ENCODE results near the gene CSN1S1. TPM values are rescaled to one million over a fixed set of nuclear protein-coding genes. Genes with fewer than 3 reads are reported as not detected.

The CSN1S1 gene
- polyA plus RNA-seq, 3 donors = not detected

GRCh38 chr4:69894186-69894585 is 36.7 kb upstream of the CSN1S1 start:
- intact Hi-C loops (cut with micrococcal nuclease) = no loop called here
- no peaks in the 10 kb centered on the region for H3K36me3 Mint-ChIP-seq
- H3K4me1 ChIP-seq (ENCODE audit: control insufficient read depth in 1 of 2, insufficient read depth in 2 of 2, low read length in 2 of 2) = no peaks in the 10 kb centered on the region
- no peaks in the 10 kb centered on the region for H3K79me2 ChIP-seq (ENCODE audit: insufficient read depth, low read length)
- H3K9me3 ChIP-seq (replicated peaks in 1 of 2; ENCODE audit: control insufficient read depth in 1 of 2, insufficient read depth in 1 of 2, low read length in 2 of 2) = no peaks in the 10 kb centered on the region
- WGBS (ENCODE audit: insufficient coverage) = no CpG with 5 or more reads among the region's 5 CpGs
- no peak overlapping the region for H3K4me2 ChIP-seq (replicated peaks; ENCODE audit: extremely low read depth, low read length, poor library complexity, severe bottlenecking)
- no peak overlapping the region for H2AFZ ChIP-seq (ENCODE audit: insufficient read depth, low read depth, low read length, poor library complexity, severe bottlenecking)
- no peak for TF ChIP-seq CTCF (IDR thresholded peaks at IDR 0.05)
- no peak overlapping the region for H3K27ac ChIP-seq (ENCODE audit: low read depth in 1 of 2, low read length in 2 of 2)
- H3K4me1 Mint-ChIP-seq = no peaks in the 10 kb centered on the region
- no peaks in the 10 kb centered on the region for H3K9me3 Mint-ChIP-seq
- H3K9ac ChIP-seq (ENCODE audit: insufficient read depth, low read length, poor library complexity, severe bottlenecking) = no peak overlapping the region
- no peaks in the 10 kb centered on the region for H4K20me1 ChIP-seq (ENCODE audit: insufficient read depth, low read length)
- H3K27me3 Mint-ChIP-seq (ENCODE audit: low read depth in 3 of 3) = peaks cover 7 to 8% (median 7%) of the 10 kb centered on the region in 3 donors
- no peak overlapping the region for H3K4me3 ChIP-seq (replicated peaks in 1 of 3; ENCODE audit: low read depth in 2 of 3, low read length in 3 of 3)
- H3K27ac Mint-ChIP-seq = no peak overlapping the region
- no peaks in the 10 kb centered on the region for H3K36me3 ChIP-seq (replicated peaks in 1 of 2; ENCODE audit: control insufficient read depth in 1 of 2, insufficient read depth in 2 of 2, low read length in 2 of 2)
- H3K27me3 ChIP-seq (ENCODE audit: control insufficient read depth in 2 of 2, insufficient read depth in 2 of 2, low read length in 2 of 2) = peaks cover 0 to 2% of the 10 kb centered on the region in 2 donors
- no peak overlapping the region for H3K4me3 Mint-ChIP-seq
- DNase-seq = no peak

GRCh38 chr4:69894721-69895120 is 36.1 kb upstream of the CSN1S1 start:
- H3K4me1 Mint-ChIP-seq = no peaks in the 10 kb centered on the region
- no peak overlapping the region for H3K4me3 Mint-ChIP-seq
- no CpG with 5 or more reads among the region's 3 CpGs for WGBS (ENCODE audit: insufficient coverage)
- Histone ChIP-seq H3K4me1 (ENCODE audit: control insufficient read depth in 1 of 2, insufficient read depth in 2 of 2, low read length in 2 of 2) (no peaks in the 10 kb centered on the region), H3K4me2 (replicated peaks; ENCODE audit: extremely low read depth, low read length, poor library complexity, severe bottlenecking) (no peak overlapping the region), H2AFZ (ENCODE audit: insufficient read depth, low read depth, low read length, poor library complexity, severe bottlenecking) (no peak overlapping the region), H3K9me3 (replicated peaks in 1 of 2; ENCODE audit: control insufficient read depth in 1 of 2, insufficient read depth in 1 of 2, low read length in 2 of 2) (no peaks in the 10 kb centered on the region), H3K27me3 (ENCODE audit: control insufficient read depth in 2 of 2, insufficient read depth in 2 of 2, low read length in 2 of 2) (peaks cover 0 to 2% of the 10 kb centered on the region in 2 donors), H3K27ac (ENCODE audit: low read depth in 1 of 2, low read length in 2 of 2) (no peak overlapping the region), H4K20me1 (ENCODE audit: insufficient read depth, low read length) (no peaks in the 10 kb centered on the region), H3K36me3 (replicated peaks in 1 of 2; ENCODE audit: control insufficient read depth in 1 of 2, insufficient read depth in 2 of 2, low read length in 2 of 2) (no peaks in the 10 kb centered on the region), H3K9ac (ENCODE audit: insufficient read depth, low read length, poor library complexity, severe bottlenecking) (no peak overlapping the region), H3K4me3 (replicated peaks in 1 of 3; ENCODE audit: low read depth in 2 of 3, low read length in 3 of 3) (no peak overlapping the region), H3K79me2 (ENCODE audit: insufficient read depth, low read length) (no peaks in the 10 kb centered on the region)
- H3K27ac Mint-ChIP-seq = no peak overlapping the region
- DNase-seq = no peak
- no peaks in the 10 kb centered on the region for H3K9me3 Mint-ChIP-seq
- H3K27me3 Mint-ChIP-seq (ENCODE audit: low read depth in 3 of 3) = peaks cover 7 to 8% (median 7%) of the 10 kb centered on the region in 3 donors
- no peak for TF ChIP-seq CTCF (IDR thresholded peaks at IDR 0.05)
- H3K36me3 Mint-ChIP-seq = no peaks in the 10 kb centered on the region
- intact Hi-C loops (cut with micrococcal nuclease) = no loop called here

Measured in CD14-positive monocyte (primary cell).